Activated naive CD8-positive, alpha-beta T cell treated with anti-CD3 and anti-CD28 coated beads for 36 hours (primary cell): ENCODE results near the gene NSD1. TPM values are rescaled to one million over a fixed set of nuclear protein-coding genes. Genes with fewer than 3 reads are reported as not detected.

Experiments
- DNase-seq: peaks from one replicate; pipeline ENCODE4 v3.0.0; 2021
- H3K27ac Mint-ChIP-seq: one replicate; pipeline ENCODE4 v1.8.0; 2022; ENCODE audit warnings: mild to moderate bottlenecking, moderate library complexity, mixed read lengths
- H3K27me3 Mint-ChIP-seq: one replicate; pipeline ENCODE4 v1.8.0; 2022; ENCODE audit warnings: mild to moderate bottlenecking, mixed read lengths
- H3K36me3 Mint-ChIP-seq: one replicate; pipeline ENCODE4 v1.8.0; 2021; ENCODE audit warnings: mild to moderate bottlenecking, mixed read lengths
- H3K4me1 Mint-ChIP-seq: one replicate; pipeline ENCODE4 v1.8.0; 2021; ENCODE audit warnings: mixed read lengths
- H3K4me3 Mint-ChIP-seq: one replicate; pipeline ENCODE4 v1.8.0; 2022; ENCODE audit warnings: mild to moderate bottlenecking, moderate library complexity, mixed read lengths
- H3K9me3 Mint-ChIP-seq: one replicate; pipeline ENCODE4 v1.8.0; 2022; ENCODE audit warnings: mixed read lengths
- total RNA-seq, 2 experiments: library from RNA; stranded (reverse); gene quantifications; one replicate each; pipeline ENCODE4 v1.2.3, GENCODE V29; 2021

NSD1 gene
- total RNA-seq, 2 experiments from 2014 or later: 64.0 to 66.4 TPM

- Mint-ChIP-seq H3K4me1 (peaks cover 13% of the 10 kb centered on the region), H3K36me3 (peaks cover 10% of the 10 kb centered on the region)
Observed at GRCh38 chr5:177312649-177313181, 179.1 kb downstream of the NSD1 start.

GRCh38 chr5:177313561-177314259 is 180.1 kb downstream of the NSD1 start:
- no peaks in the 10 kb centered on the region for H3K27me3 Mint-ChIP-seq
- H3K4me3 Mint-ChIP-seq: no peak overlapping the region
- no peaks in the 10 kb centered on the region for H3K9me3 Mint-ChIP-seq
- peaks cover 12% of the 10 kb centered on the region for H3K36me3 Mint-ChIP-seq
- H3K27ac Mint-ChIP-seq: no peak overlapping the region
- peaks cover 19% of the 10 kb centered on the region for H3K4me1 Mint-ChIP-seq
- no peak for DNase-seq

More at GRCh38 chr5:177312649-177313181, 179.1 kb downstream of the NSD1 start:
- no peaks in the 10 kb centered on the region for H3K27me3 Mint-ChIP-seq
- H3K27ac Mint-ChIP-seq: peak overlapping the region; percentile 90
- H3K4me3 Mint-ChIP-seq: peak overlapping the region; percentile 87
- no peaks in the 10 kb centered on the region for H3K9me3 Mint-ChIP-seq
- peak; percentile 60 for DNase-seq

- H3K9me3 Mint-ChIP-seq: peaks cover 1% of the 10 kb centered on the region
Observed at GRCh38 chr5:177314376-177315342, 181.1 kb downstream of the NSD1 start.

GRCh38 chr5:177315411-177315810 is 181.8 kb downstream of the NSD1 start:
- H3K36me3 Mint-ChIP-seq: peaks cover 11% of the 10 kb centered on the region
- H3K4me1 Mint-ChIP-seq: peaks cover 25% of the 10 kb centered on the region
- H3K4me3 Mint-ChIP-seq: no peak overlapping the region
- peaks cover 3% of the 10 kb centered on the region for H3K9me3 Mint-ChIP-seq
- no peaks in the 10 kb centered on the region for H3K27me3 Mint-ChIP-seq
- no peak for DNase-seq
- no peak overlapping the region for H3K27ac Mint-ChIP-seq

More at GRCh38 chr5:177314376-177315342, 181.1 kb downstream of the NSD1 start:
- Mint-ChIP-seq H3K4me1 (peaks cover 20% of the 10 kb centered on the region), H3K27me3 (no peaks in the 10 kb centered on the region), H3K27ac (no peak overlapping the region), H3K36me3 (peaks cover 12% of the 10 kb centered on the region), H3K4me3 (no peak overlapping the region)
- DNase-seq: no peak

- H3K27ac Mint-ChIP-seq: no peak overlapping the region
- peaks cover 8% of the 10 kb centered on the region for H3K36me3 Mint-ChIP-seq
- H3K4me1 Mint-ChIP-seq: peaks cover 21% of the 10 kb centered on the region
- DNase-seq: no peak
- no peak overlapping the region for H3K4me3 Mint-ChIP-seq
- no peaks in the 10 kb centered on the region for H3K27me3 Mint-ChIP-seq
- peaks cover 3% of the 10 kb centered on the region for H3K9me3 Mint-ChIP-seq
Observed at GRCh38 chr5:177316005-177316404, 182.4 kb downstream of the NSD1 start.

GRCh38 chr5:177317959-177318377 is 184.4 kb downstream of the NSD1 start:
- H3K36me3 Mint-ChIP-seq: peaks cover 8% of the 10 kb centered on the region
- H3K4me3 Mint-ChIP-seq: no peak overlapping the region
- H3K27ac Mint-ChIP-seq: no peak overlapping the region
- H3K4me1 Mint-ChIP-seq: peaks cover 20% of the 10 kb centered on the region
- peaks cover 3% of the 10 kb centered on the region for H3K9me3 Mint-ChIP-seq
- H3K27me3 Mint-ChIP-seq: no peaks in the 10 kb centered on the region
- peak; percentile 71 for DNase-seq

GRCh38 chr5:177319913-177320588 is 186.5 kb downstream of the NSD1 start:
- DNase-seq: peak; percentile 42
- peaks cover 21% of the 10 kb centered on the region for H3K4me1 Mint-ChIP-seq
- H3K4me3 Mint-ChIP-seq: no peak overlapping the region

GRCh38 chr5:177320879-177321278 is 187.3 kb downstream of the NSD1 start:
- no peak for DNase-seq

More at GRCh38 chr5:177319913-177320588, 186.5 kb downstream of the NSD1 start:
- H3K27ac Mint-ChIP-seq: no peak overlapping the region
- peaks cover 3% of the 10 kb centered on the region for H3K9me3 Mint-ChIP-seq
- peaks cover 8% of the 10 kb centered on the region for H3K36me3 Mint-ChIP-seq
- H3K27me3 Mint-ChIP-seq: no peaks in the 10 kb centered on the region

GRCh38 chr5:177325868-177326381 is 192.4 kb downstream of the NSD1 start:
- H3K36me3 Mint-ChIP-seq: peaks cover 3% of the 10 kb centered on the region

More at GRCh38 chr5:177320879-177321278, 187.3 kb downstream of the NSD1 start:
- Mint-ChIP-seq H3K4me3 (no peak overlapping the region), H3K27ac (no peak overlapping the region), H3K36me3 (peaks cover 8% of the 10 kb centered on the region), H3K27me3 (no peaks in the 10 kb centered on the region), H3K9me3 (peaks cover 3% of the 10 kb centered on the region), H3K4me1 (peaks cover 21% of the 10 kb centered on the region)

GRCh38 chr5:177327539-177328522 is 194.3 kb downstream of the NSD1 start:
- Mint-ChIP-seq H3K4me1 (peaks cover 9% of the 10 kb centered on the region), H3K27me3 (no peaks in the 10 kb centered on the region), H3K4me3 (no peak overlapping the region), H3K27ac (peak overlapping the region; percentile 85), H3K36me3 (peaks cover 3% of the 10 kb centered on the region), H3K9me3 (no peaks in the 10 kb centered on the region)
- peak; percentile 19 for DNase-seq

More at GRCh38 chr5:177325868-177326381, 192.4 kb downstream of the NSD1 start:
- Mint-ChIP-seq H3K4me1 (peaks cover 12% of the 10 kb centered on the region), H3K27ac (no peak overlapping the region), H3K4me3 (no peak overlapping the region), H3K27me3 (no peaks in the 10 kb centered on the region), H3K9me3 (no peaks in the 10 kb centered on the region)
- no peak for DNase-seq

GRCh38 chr5:177328545-177329231 is 195.1 kb downstream of the NSD1 start:
- no peak overlapping the region for H3K4me3 Mint-ChIP-seq
- H3K9me3 Mint-ChIP-seq: no peaks in the 10 kb centered on the region
- H3K36me3 Mint-ChIP-seq: peaks cover 5% of the 10 kb centered on the region
- no peak for DNase-seq
- peaks cover 7% of the 10 kb centered on the region for H3K4me1 Mint-ChIP-seq
- H3K27me3 Mint-ChIP-seq: no peaks in the 10 kb centered on the region
- H3K27ac Mint-ChIP-seq: no peak overlapping the region

- H3K27ac Mint-ChIP-seq: no peak overlapping the region
- H3K36me3 Mint-ChIP-seq: peaks cover 12% of the 10 kb centered on the region
- H3K9me3 Mint-ChIP-seq: no peaks in the 10 kb centered on the region
- H3K4me1 Mint-ChIP-seq: peaks cover 7% of the 10 kb centered on the region
- DNase-seq: no peak
- H3K4me3 Mint-ChIP-seq: no peak overlapping the region
- no peaks in the 10 kb centered on the region for H3K27me3 Mint-ChIP-seq
Observed at GRCh38 chr5:177329883-177330282, 196.3 kb downstream of the NSD1 start.
